GM19452 (cell line): ENCODE data around the gene SLC39A6.
"Not testable (repeated sequence)": the region's sequence is repeated elsewhere in the genome, so short reads cannot be mapped to it uniquely, and the experiment has no call there.

Experiments
- ATAC-seq: cut with Tn5 transposase; IDR thresholded peaks from one replicate; pipeline ENCODE4 v1.9.1; 2021; ENCODE audit not compliant: unreplicated experiment

SLC39A6 gene

DNA sequence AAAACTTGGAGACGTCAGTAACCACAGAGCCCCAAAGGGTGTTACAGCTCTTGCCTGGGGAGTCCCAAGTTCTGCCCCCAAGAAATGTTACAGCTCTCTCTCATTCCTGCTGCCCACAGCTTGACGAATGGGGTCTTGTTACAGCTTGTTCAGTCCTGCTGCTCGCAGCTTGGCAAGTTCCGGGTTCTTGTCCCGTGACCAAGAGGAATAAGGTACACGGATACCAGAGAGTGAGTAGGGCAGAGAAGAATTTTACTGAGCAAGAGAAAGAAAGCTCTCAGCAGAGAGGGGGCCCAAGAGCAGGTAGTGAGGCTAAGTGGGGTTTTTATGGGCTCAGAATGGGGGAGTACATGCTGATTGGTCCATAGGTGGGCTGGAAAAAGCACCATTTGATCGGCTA is 27.2 kb downstream of the SLC39A6 start:
- ATAC-seq, result no peak

DNA sequence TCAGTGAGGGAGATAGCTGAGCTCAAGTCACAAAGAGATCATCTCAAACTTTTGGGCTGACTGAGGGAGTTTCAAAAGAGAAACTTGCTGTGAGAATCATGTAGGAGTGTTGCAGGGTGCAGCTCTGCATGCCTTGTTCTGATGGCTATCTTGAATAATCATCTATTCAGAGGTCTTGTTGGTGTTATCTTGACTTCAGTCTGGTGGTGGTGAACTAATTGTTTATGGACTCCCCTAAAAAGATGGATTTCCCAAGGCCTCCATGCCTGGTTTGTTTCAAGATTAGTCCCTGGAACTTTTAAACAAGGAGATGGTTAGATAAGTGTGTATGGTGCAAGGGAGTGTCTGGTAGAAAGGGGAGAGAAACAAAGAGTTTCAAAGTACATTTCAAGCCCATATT is 29.8 kb downstream of the SLC39A6 start:
- no peak for ATAC-seq

GRCh38 chr18:36096955-36097354 is 32.2 kb downstream of the SLC39A6 start:
- ATAC-seq, result no peak

GRCh38 chr18:36095936-36096519 is 33.1 kb downstream of the SLC39A6 start:
- no peak for ATAC-seq

DNA sequence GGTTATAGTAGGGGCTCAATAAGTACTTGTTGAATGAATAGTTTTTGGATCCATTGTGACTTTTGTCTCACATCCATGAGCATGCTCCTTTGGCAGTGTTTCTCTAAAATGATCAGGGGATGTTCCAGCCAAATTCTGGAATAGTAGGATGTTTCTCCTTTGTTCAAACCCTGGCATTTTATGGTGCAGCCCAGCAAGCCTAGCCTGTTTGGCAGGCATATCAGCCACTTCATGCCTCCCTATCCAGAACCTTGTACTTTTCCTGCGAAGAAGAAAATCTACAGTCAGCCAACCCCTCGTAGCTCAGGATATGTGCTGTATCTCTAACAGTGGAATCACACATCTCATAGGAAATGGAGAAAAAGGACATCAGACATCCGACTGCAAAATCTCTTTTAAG is 34.7 kb downstream of the SLC39A6 start:
- no peak for ATAC-seq

DNA sequence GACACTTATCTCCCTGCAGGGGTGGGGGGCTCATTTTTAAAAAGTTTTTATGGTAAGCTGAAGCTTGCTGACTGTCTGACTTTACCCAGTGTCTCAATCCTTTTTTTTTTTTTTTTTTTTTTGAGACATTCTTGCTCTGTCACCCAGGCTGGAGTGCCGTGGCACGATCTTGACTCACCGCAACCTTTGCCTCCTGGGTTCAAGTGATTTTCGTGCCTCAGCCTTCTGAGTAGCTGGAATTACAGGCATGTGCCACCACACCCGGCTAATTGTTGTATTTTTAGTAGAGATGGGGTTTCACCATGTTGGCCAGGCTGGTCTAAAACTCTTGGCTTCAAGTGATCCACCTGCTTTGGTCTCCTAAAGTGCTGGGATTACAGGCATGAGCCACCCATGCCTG is 37.0 kb downstream of the SLC39A6 start:
- not testable (repeated sequence) for ATAC-seq

GRCh38 chr18:36089001-36089400 is 40.1 kb downstream of the SLC39A6 start:
- no peak for ATAC-seq

- no peak for ATAC-seq
Measured at GRCh38 chr18:36088256-36088655, 40.9 kb downstream of the SLC39A6 start.

DNA sequence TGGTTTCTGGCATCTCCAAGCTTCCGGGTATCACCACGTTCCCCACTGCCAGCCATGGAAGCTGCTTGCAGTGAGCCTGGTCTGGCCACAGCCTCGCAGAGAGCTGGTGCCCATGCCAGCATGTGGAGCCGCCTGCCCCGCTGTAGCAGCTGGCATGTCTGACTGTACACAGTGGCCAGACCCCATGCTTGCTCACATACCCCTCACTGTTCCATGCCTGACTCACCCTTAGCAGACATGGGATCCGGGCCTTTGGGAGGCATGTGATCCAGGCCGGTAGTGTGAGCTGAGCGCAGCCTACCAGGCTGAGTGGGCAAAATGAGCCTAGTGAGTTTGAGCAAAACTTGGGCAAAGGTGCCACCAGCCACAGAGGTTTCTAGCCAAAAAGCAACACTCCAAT is 43.0 kb downstream of the SLC39A6 start:
- no peak for ATAC-seq

- ATAC-seq, result no peak
Measured at GRCh38 chr18:36085195-36085594, 43.9 kb downstream of the SLC39A6 start.

DNA sequence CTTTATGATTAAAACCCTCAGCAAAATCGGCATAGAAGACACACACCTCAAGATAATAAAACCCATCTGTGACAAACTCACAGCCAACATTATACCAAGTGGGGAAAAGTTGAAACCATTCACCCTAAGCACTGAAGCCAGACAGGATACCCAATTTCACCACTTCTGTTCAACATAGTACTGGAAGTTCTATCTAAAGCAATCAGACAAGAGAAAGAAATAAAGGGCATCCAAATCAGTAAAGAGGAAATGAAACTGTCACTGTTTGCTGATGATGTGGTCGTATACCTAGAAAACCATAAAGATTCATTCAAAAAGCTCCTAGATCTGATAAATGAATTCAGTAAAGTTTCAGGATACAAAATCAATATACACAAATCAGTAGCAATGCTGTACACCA is 45.4 kb downstream of the SLC39A6 start:
- ATAC-seq, result no peak

- ATAC-seq, result not testable (repeated sequence)
Measured at GRCh38 chr18:36081118-36081517, 48.0 kb downstream of the SLC39A6 start.

GRCh38 chr18:36078751-36079529 is 50.2 kb downstream of the SLC39A6 start:
- no peak for ATAC-seq

GRCh38 chr18:36077764-36078163 is 51.4 kb downstream of the SLC39A6 start:
- not testable (repeated sequence) for ATAC-seq

DNA sequence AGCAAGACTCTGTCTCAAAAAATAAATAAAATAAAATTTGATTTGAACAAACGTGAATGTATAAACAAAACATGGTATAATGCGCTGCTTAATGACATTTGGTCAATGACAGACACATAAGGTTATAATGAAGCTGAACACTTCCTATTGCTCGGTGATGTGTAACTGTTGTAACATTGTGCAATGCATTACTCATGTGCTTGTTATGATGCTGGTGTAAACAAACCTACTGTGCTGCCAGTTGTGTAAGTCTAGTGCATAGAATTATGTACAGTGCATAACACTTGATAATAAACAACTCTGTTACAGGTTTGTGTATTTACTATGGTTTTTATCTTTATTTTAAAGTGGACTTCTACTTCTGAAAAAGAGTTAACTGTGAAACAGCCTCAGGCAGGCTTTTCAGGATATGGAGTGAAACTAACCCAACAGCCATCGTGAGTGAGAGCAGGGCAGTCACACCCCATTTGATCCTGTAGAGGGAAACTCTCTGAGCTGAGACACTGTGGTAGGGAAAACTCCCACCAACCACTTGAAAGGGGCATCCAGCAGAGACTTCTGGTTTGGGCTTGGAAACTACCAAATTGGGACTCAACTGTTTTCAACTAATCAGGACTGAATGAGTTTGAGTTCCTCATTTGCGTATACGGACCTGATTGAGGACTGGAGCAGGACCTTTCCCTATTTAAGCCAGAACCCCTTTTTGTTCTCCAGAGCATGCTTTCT is 53.1 kb downstream of the SLC39A6 start:
- ATAC-seq, result no peak

- ATAC-seq, result no peak
Measured at GRCh38 chr18:36074435-36074834, 54.7 kb downstream of the SLC39A6 start.

GRCh38 chr18:36073676-36074075 is 55.5 kb downstream of the SLC39A6 start:
- ATAC-seq, result no peak

DNA sequence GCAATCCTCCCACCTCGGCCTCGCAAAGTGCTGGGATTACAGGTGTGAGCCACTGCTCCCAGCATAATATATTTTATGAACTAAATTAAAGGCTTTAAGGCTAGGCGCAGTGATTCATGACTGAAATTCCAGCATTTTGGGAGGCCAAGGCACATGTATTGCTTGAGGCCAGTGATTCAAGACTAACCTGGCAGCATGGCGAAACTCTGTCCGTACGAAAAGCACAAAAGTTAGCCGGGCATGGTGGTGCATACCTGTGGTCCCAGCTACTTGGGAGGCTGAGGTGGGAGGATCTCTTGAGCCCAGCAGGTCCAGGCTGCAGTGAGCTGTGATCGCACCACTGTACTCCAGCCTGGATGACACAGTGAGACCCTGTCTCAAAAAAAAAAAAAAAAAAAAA is 56.7 kb downstream of the SLC39A6 start:
- not testable (repeated sequence) for ATAC-seq

DNA sequence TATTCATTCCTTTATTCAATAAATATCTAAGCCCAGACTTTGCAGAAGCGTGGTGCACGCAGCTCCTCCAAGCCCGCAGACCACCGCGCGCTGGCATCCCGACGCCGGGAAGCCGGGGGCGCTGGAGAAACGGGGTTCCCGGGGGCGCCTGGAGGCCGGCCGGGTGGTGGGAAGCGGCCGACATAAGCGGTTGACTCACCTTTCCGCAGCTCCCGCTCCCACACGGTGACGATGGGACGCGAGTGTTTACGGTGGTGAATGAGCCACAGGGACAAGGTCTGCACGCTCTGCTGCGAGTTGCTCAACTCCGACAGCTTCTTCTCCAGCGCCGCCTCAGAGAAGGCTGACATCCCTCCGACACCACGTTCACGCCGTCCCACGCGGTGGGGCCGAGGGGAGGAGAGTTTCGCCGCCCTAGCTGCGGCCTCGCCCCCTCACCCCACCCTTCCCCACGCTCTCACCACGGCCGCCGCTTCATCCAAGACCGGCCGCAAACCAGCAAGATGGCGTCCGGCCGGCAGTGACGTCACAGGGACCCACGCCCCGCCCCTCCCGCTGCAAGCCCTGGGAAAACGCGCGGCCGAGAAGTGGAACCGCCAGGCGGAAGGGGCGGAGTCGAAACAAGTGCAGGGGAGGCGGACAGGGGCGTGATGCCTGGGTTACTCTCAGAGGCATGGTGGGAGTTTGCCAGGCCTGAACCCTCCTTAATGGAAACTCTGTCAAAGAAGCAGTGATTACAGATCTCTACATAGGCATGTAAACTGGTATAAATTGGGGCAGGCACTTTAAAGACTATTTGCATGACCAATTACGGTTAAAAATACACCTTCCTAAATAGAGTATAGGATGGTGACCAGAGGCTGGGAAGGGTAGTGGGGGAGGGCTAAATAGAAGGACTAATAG is 61.8 kb downstream of the SLC39A6 start, which contains the start of gene RPRD1A:
TSS of gene RPRD1A (minus strand) at position 505 of the 903 bp plus-strand sequence. CDS start at position 350, 155 bp downstream.
- peak; percentile 94 for ATAC-seq

DNA sequence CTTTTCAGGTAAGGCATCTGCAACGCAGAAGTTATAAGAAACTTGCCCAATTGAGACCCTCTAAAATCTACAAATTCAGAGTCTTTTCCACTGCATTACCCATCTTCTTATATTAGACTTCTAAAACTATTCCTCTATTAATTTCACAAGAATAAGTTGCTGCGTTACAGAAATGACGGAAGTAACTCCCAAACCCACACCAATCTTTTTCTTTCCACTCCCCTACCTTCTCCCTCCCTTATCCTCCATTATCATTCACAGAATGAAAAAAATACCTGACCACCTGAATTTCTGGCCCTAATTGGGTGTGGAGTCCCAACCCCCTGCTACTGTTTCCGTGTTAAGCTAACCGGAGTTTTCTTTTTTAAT is 62.5 kb downstream of the SLC39A6 start:
- peak; percentile 3 for ATAC-seq

DNA sequence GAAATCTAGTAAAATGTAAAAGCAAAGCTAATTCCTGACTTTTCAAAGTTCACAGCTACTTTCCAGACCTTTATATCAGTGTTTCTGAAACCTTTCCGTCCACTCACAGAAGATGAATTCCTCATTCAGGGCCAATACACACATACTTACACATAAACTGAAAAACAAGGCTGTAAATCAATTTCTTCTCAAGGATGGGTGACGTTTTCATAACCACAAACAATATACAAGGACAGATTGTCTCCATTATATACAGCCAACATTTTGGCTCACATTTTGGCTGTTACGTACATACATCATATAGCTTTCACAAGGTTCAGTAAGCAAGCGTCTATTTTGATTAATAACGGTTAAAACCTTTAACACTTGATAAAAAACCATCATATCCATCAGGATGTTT is 63.1 kb downstream of the SLC39A6 start:
- no peak for ATAC-seq
